Ishikawa (cell line): ENCODE measurements around the gene MACROD2.

Experiments used
- CEBPB ChIP-seq: IDR thresholded peaks from 2 replicates; pipeline ENCODE4 v1.6.1; 2012
- CREB1 ChIP-seq: IDR thresholded peaks from 2 replicates; pipeline ENCODE4 v1.6.1; 2012; ENCODE audit warnings: low read depth
- EGR1 ChIP-seq: IDR thresholded peaks from 2 replicates; pipeline ENCODE4 v1.6.1; 2012
- EP300 ChIP-seq: IDR thresholded peaks from 2 replicates; pipeline ENCODE4 v1.6.1; 2012; ENCODE audit warnings: borderline replicate concordance
- FOXM1 ChIP-seq: IDR thresholded peaks from 2 replicates; pipeline ENCODE4 v1.6.1; 2012; ENCODE audit warnings: low read depth, borderline replicate concordance
- MAX ChIP-seq: IDR thresholded peaks from 2 replicates; pipeline ENCODE4 v1.6.1; 2012
- NFIC ChIP-seq: IDR thresholded peaks from 2 replicates; pipeline ENCODE4 v1.6.1; 2012
- RAD21 ChIP-seq: IDR thresholded peaks from 2 replicates; pipeline ENCODE4 v1.6.1; 2012; ENCODE audit warnings: low read depth
- REST ChIP-seq: IDR thresholded peaks from 2 replicates; pipeline ENCODE4 v1.6.1; 2012; ENCODE audit warnings: low read depth, mild to moderate bottlenecking
- TAF1 ChIP-seq: IDR thresholded peaks from 2 replicates; pipeline ENCODE4 v1.6.1; 2012; ENCODE audit warnings: low read depth, mild to moderate bottlenecking
- TCF12 ChIP-seq: IDR thresholded peaks from 2 replicates; pipeline ENCODE4 v1.6.1; 2012; ENCODE audit warnings: low read depth
- TEAD4 ChIP-seq: IDR thresholded peaks from 2 replicates; pipeline ENCODE4 v1.6.1; 2012
- USF1 ChIP-seq: IDR thresholded peaks from 2 replicates; pipeline ENCODE4 v1.6.1; 2012
- YY1 ChIP-seq: IDR thresholded peaks from 2 replicates; pipeline ENCODE4 v1.6.1; 2012; ENCODE audit warnings: low read depth
- ZBTB7A ChIP-seq: IDR thresholded peaks from 2 replicates; pipeline ENCODE4 v1.6.1; 2012; ENCODE audit warnings: low read depth

Gene MACROD2

GRCh38 chr20:14644306-14645097, 649.2 kb downstream of the MACROD2 start:
- TF ChIP-seq TCF12 = no peak
- no peak for TF ChIP-seq RAD21
- no peak for TF ChIP-seq FOXM1

- TF ChIP-seq EP300 (no peak), NFIC (no peak), EGR1 (no peak)
These were observed 651.7 kb downstream of the MACROD2 start for GRCh38 chr20:14647016-14647415.

GRCh38 chr20:14649662-14650061, 654.3 kb downstream of the MACROD2 start:
- TF ChIP-seq REST (no peak), FOXM1 (no peak), EGR1 (no peak), ZBTB7A (no peak), USF1 (no peak), TCF12 (no peak), NFIC (no peak), MAX (no peak), EP300 (no peak), CREB1 (no peak), YY1 (no peak), TEAD4 (no peak), CEBPB (no peak), RAD21 (no peak)

GRCh38 chr20:14657266-14658005, 662.1 kb downstream of the MACROD2 start:
- TF ChIP-seq CEBPB (no peak), USF1 (no peak), RAD21 (no peak), EGR1 (no peak), TEAD4 (no peak), YY1 (no peak), REST (no peak), NFIC (no peak), EP300 (no peak), TCF12 (no peak), MAX (no peak), TAF1 (no peak), ZBTB7A (no peak), FOXM1 (no peak), CREB1 (no peak)

- TF ChIP-seq CEBPB (no peak), NFIC (no peak), EP300 (no peak), REST (no peak), USF1 (no peak), EGR1 (no peak)
These were observed 668.8 kb downstream of the MACROD2 start for GRCh38 chr20:14664101-14664500.
